DMS114 treated with DMSO at 0.1 percent for 48 hours (cell line): ENCODE data around the gene MSI2.

Experiments used
- DNase-seq: peaks from one replicate; lab custom pipeline; 2025; ENCODE audit not compliant: unreplicated experiment; lab: John Stamatoyannopoulos, UW

Gene MSI2

GRCh38 chr17:57626520-57627210, 370.3 kb downstream of the MSI2 start:
- no peak for DNase-seq

GRCh38 chr17:57627591-57627990, 371.3 kb downstream of the MSI2 start:
- no peak for DNase-seq

GRCh38 chr17:57628421-57628820, 372.1 kb downstream of the MSI2 start:
- DNase-seq, result no peak

GRCh38 chr17:57629470-57629869, 373.1 kb downstream of the MSI2 start:
- DNase-seq, result no peak

- no peak for DNase-seq
Observed at GRCh38 chr17:57629886-57630285, 373.6 kb downstream of the MSI2 start.

GRCh38 chr17:57630736-57631135, 374.4 kb downstream of the MSI2 start:
- DNase-seq, result no peak

GRCh38 chr17:57631871-57632270, 375.5 kb downstream of the MSI2 start:
- no peak for DNase-seq

GRCh38 chr17:57632294-57632693, 376.0 kb downstream of the MSI2 start:
- DNase-seq, result no peak

- no peak for DNase-seq
Observed at GRCh38 chr17:57633236-57633635, 376.9 kb downstream of the MSI2 start.

GRCh38 chr17:57634713-57635465, 378.6 kb downstream of the MSI2 start:
- DNase-seq, result no peak

GRCh38 chr17:57636274-57636673, 380.0 kb downstream of the MSI2 start:
- DNase-seq, result no peak

- DNase-seq, result no peak
Observed at GRCh38 chr17:57636985-57637665, 380.8 kb downstream of the MSI2 start.

GRCh38 chr17:57637666-57638010, 381.3 kb downstream of the MSI2 start:
- DNase-seq, result no peak

GRCh38 chr17:57638284-57638683, 382.0 kb downstream of the MSI2 start:
- no peak for DNase-seq

GRCh38 chr17:57639381-57639780, 383.1 kb downstream of the MSI2 start:
- DNase-seq, result no peak

GRCh38 chr17:57640079-57640478, 383.8 kb downstream of the MSI2 start:
- DNase-seq, result no peak

GRCh38 chr17:57641761-57642160, 385.4 kb downstream of the MSI2 start:
- no peak for DNase-seq

GRCh38 chr17:57643062-57643461, 386.7 kb downstream of the MSI2 start:
- no peak for DNase-seq

GRCh38 chr17:57644326-57644725, 388.0 kb downstream of the MSI2 start:
- no peak for DNase-seq

GRCh38 chr17:57645950-57646665, 389.8 kb downstream of the MSI2 start:
- no peak for DNase-seq

GRCh38 chr17:57648720-57649119, 392.4 kb downstream of the MSI2 start:
- DNase-seq, result no peak

- no peak for DNase-seq
Observed at GRCh38 chr17:57649191-57649590, 392.9 kb downstream of the MSI2 start.
